Renal cortex interstitium (tissue), 11 donors: ENCODE data around the gene APBB2. TPM values are rescaled to one million over a fixed set of nuclear protein-coding genes. Genes with fewer than 3 reads are reported as not detected.
A peak's percentile ranks its signal among the peaks of the same experiment; 100 is the strongest.
"Not testable (repeated sequence)": the region's sequence is repeated elsewhere in the genome, so short reads cannot be mapped to it uniquely, and the experiment has no call there.

ENCODE experiments used
- DNase-seq, 11 donors: peaks; one replicate each; pipeline ENCODE4 v3.0.0-alpha.2; 2013; ENCODE audit warnings: low read depth in 9 of 11, low spot score in 4 of 11; ENCODE audit errors: extremely low read depth in 1 of 11
- polyA plus RNA-seq, 3 donors: library from polyadenylated mRNA; unstranded; fragments of 120-200 nt; gene quantifications; one replicate each; pipeline ENCODE4 v1.2.1, GENCODE V29; 2013; ENCODE audit not compliant: insufficient read length in 3 of 3

The APBB2 gene
- polyA plus RNA-seq, 3 donors = 53.1 to 59.3 (median 55.8) TPM

- no peak for DNase-seq
These were observed 153.7 kb downstream of the APBB2 start for GRCh38 chr4:41060352-41061334.

- DNase-seq = not testable (repeated sequence)
These were observed 154.9 kb downstream of the APBB2 start for GRCh38 chr4:41059411-41059810.

- no peak for DNase-seq
These were observed 155.9 kb downstream of the APBB2 start for GRCh38 chr4:41058426-41058825.

GRCh38 chr4:41057467-41057866, 156.9 kb downstream of the APBB2 start:
- no peak for DNase-seq

- DNase-seq = no peak
These were observed 162.1 kb downstream of the APBB2 start for GRCh38 chr4:41052287-41052686.

- DNase-seq = no peak
These were observed 163.2 kb downstream of the APBB2 start for GRCh38 chr4:41050880-41051775.

- DNase-seq = no peak
These were observed 164.2 kb downstream of the APBB2 start for GRCh38 chr4:41050116-41050515.

- DNase-seq = not testable (repeated sequence)
These were observed 165.2 kb downstream of the APBB2 start for GRCh38 chr4:41049176-41049575.

GRCh38 chr4:41044791-41045190, 169.6 kb downstream of the APBB2 start:
- no peak for DNase-seq

GRCh38 chr4:41044165-41044564, 170.2 kb downstream of the APBB2 start:
- no peak for DNase-seq

GRCh38 chr4:41043465-41043864, 170.9 kb downstream of the APBB2 start:
- no peak for DNase-seq

GRCh38 chr4:41041551-41041950, 172.8 kb downstream of the APBB2 start:
- no peak for DNase-seq

- no peak for DNase-seq
These were observed 175.0 kb downstream of the APBB2 start for GRCh38 chr4:41039317-41039716.

GRCh38 chr4:41038304-41038703, 176.0 kb downstream of the APBB2 start:
- no peak for DNase-seq

GRCh38 chr4:41029098-41029497, 185.2 kb downstream of the APBB2 start:
- no peak for DNase-seq

GRCh38 chr4:41028392-41029076, 185.8 kb downstream of the APBB2 start:
- peak in 1 of 11 donors; percentile 51 for DNase-seq

GRCh38 chr4:41026971-41027370, 187.4 kb downstream of the APBB2 start:
- DNase-seq = no peak

- no peak for DNase-seq
These were observed 188.5 kb downstream of the APBB2 start for GRCh38 chr4:41025824-41026223.
